Activated B cell treated with CpG ODN at 0.5 μM for 24 hours (primary cell): ENCODE measurements around the gene ALAS1. TPM values are rescaled to one million over a fixed set of nuclear protein-coding genes. Genes with fewer than 3 reads are reported as not detected.
A peak's percentile ranks its signal among the peaks of the same experiment; 100 is the strongest.

Experiments used
- ATAC-seq: fragments of 200-7000 bp; cut with Tn5 transposase; one replicate; pipeline ENCODE4 v1.10.0; 2021; ENCODE audit warnings: low read depth, mild to moderate bottlenecking, moderate library complexity
- CTCF ChIA-PET: fragments of 350-600 bp; sonication (Branson Sonifier 250); formaldehyde crosslinking; loops from one replicate; lab custom pipeline; 2021; ENCODE audit warnings: antibody characterized with exemption; lab: Charles Lee
- POLR2A ChIA-PET: fragments of 350-600 bp; sonication (Branson Sonifier 250); formaldehyde crosslinking; loops from one replicate; lab custom pipeline; 2021; ENCODE audit warnings: antibody characterized with exemption; lab: Charles Lee
- DNase-seq: peaks from one replicate; pipeline ENCODE4 v3.0.0; 2022
- H3K27ac Mint-ChIP-seq: one replicate; pipeline ENCODE4 v1.8.0; 2020; ENCODE audit warnings: mixed read lengths
- H3K27me3 Mint-ChIP-seq: one replicate; pipeline ENCODE4 v1.8.0; 2021; ENCODE audit warnings: mixed read lengths
- H3K36me3 Mint-ChIP-seq: one replicate; pipeline ENCODE4 v1.8.0; 2021; ENCODE audit warnings: low read depth, mixed read lengths
- H3K4me1 Mint-ChIP-seq: one replicate; pipeline ENCODE4 v1.8.0; 2021; ENCODE audit warnings: mixed read lengths
- H3K4me3 Mint-ChIP-seq: one replicate; pipeline ENCODE4 v1.8.0; 2020; ENCODE audit warnings: mild to moderate bottlenecking, mixed read lengths
- H3K9me3 Mint-ChIP-seq: one replicate; pipeline ENCODE4 v1.8.0; 2020; ENCODE audit warnings: mixed read lengths
- intact Hi-C: fragments of 100-400 bp; cut with micrococcal nuclease; formaldehyde crosslinking; loops from one replicate; pipeline ENCODE4 v1.15.1; 2024
- total RNA-seq: library from RNA; stranded (reverse); gene quantifications from 2 replicates; pipeline ENCODE4 v1.2.3, GENCODE V29; 2022
- TF ChIP-seq, protein P1 (sequence below): fragments of 200-600 bp; IDR thresholded peaks from one replicate; pipeline ENCODE4 v1.8.0; 2022; ENCODE audit warnings: antibody characterized with exemption, mild to moderate bottlenecking

The ALAS1 gene
- total RNA-seq, 1 donor from 2014 or later = 27.6 TPM

DNA sequence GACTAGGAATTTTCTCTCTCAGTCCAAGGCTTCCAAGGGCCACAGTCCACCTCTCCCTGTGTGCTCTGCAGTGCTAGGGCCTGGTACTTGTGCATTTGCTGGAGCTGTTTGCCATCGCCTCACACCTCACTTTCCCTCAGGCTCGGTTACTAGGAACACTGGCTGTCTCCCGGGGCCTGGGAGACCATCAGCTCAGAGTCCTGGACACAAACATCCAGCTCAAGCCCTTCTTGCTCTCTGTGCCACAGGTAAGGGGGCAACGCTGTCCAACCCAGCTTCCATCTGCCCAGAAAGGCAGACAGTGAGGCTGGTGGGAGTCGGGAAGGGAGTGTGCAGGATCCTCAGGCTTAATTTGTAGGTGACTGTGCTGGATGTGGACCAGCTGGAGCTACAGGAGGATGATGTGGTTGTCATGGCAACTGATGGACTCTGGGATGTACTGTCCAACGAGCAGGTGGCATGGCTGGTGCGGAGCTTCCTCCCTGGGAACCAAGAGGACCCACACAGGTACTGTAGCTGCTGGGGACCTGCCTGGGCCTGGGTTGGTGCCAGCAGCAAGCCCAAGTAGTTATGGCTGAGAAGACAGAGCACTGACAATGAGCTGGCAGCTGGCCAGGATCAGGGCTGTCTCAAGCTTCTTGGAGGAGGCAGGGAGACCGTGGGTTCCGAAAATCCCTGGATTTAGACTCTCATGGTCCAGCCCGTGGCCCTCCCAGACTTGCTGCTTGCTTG, 51.0 kb downstream of the ALAS1 start:
- no peak for ATAC-seq
- Mint-ChIP-seq H3K9me3 (no peaks in the 10 kb centered on the region), H3K4me1 (peaks cover 63% of the 10 kb centered on the region), H3K36me3 (peaks cover 45% of the 10 kb centered on the region), H3K27ac (peak overlapping the region; percentile 68), H3K27me3 (no peaks in the 10 kb centered on the region), H3K4me3 (no peak overlapping the region)
- CTCF ChIA-PET = interaction anchor here (1.4 kb wide), 1 partner anchor 17 kb away, joined by 5 read pairs; no protein-coding TSS in a partner anchor
- TF ChIP-seq, protein P1, sequence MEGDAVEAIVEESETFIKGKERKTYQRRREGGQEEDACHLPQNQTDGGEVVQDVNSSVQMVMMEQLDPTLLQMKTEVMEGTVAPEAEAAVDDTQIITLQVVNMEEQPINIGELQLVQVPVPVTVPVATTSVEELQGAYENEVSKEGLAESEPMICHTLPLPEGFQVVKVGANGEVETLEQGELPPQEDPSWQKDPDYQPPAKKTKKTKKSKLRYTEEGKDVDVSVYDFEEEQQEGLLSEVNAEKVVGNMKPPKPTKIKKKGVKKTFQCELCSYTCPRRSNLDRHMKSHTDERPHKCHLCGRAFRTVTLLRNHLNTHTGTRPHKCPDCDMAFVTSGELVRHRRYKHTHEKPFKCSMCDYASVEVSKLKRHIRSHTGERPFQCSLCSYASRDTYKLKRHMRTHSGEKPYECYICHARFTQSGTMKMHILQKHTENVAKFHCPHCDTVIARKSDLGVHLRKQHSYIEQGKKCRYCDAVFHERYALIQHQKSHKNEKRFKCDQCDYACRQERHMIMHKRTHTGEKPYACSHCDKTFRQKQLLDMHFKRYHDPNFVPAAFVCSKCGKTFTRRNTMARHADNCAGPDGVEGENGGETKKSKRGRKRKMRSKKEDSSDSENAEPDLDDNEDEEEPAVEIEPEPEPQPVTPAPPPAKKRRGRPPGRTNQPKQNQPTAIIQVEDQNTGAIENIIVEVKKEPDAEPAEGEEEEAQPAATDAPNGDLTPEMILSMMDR = no peak
- no peak for DNase-seq
- POLR2A ChIA-PET = interaction anchor here (0.5 to 2.2 kb wide), 4 partner anchors 10 to 40 kb away, joined by 4 to 9 read pairs (median 8); partner anchors contain the start of genes GLYCTK and TWF2
- intact Hi-C loops = loop anchor here (1.0 kb wide), 1 partner anchor 10 kb away; the partner anchor contains the start of gene TWF2

DNA sequence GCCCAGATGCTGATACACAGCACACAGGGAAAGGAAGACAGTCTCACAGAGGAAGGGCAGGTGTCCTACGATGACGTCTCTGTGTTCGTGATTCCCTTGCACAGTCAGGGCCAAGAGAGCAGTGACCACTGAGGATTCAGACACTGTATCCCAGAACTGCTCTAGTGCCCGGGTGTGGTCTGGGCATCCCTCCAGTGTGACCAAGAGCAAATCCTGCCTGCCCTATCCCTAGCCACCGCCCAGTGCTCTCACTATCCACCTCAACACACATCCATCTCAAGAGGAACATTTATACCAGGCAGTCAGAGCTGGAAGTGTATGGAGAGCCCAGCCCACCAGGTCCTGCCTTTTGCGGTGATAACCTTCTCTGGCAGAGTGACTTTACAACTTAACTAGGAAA, 51.7 kb downstream of the ALAS1 start:
- Mint-ChIP-seq H3K36me3 (peaks cover 52% of the 10 kb centered on the region), H3K4me1 (peaks cover 61% of the 10 kb centered on the region), H3K4me3 (no peak overlapping the region), H3K27me3 (no peaks in the 10 kb centered on the region), H3K27ac (peak overlapping the region; percentile 54), H3K9me3 (no peaks in the 10 kb centered on the region)
- CTCF ChIA-PET = no interaction called here
- POLR2A ChIA-PET = interaction anchor here (0.5 to 2.2 kb wide), 2 partner anchors 24 to 39 kb away, joined by 4 to 9 read pairs; partner anchors contain the start of gene GLYCTK
- intact Hi-C loops = no loop called here
- TF ChIP-seq, protein P1 = no peak
- ATAC-seq (no peak), DNase-seq (no peak)

DNA sequence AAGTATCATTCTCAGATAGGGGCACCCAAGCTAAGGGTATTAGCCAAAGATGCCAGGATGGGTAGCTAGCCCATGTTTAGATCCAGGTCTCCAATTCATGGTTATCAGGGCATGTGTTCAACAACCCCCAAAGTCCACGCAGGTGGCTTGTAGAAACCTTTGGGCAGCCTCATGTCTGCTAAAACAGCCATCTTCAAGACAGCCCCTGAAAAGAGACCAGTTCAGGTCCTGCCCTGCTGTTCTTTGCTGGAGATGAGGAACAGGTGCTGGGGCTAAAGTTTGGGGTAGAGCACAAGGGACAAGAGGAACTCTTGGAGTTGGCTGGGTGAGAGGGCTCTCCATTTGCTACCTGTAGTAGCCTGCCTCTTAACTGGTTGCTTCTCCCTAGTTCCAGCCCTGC, 52.2 kb downstream of the ALAS1 start:
- CTCF ChIA-PET = interaction anchor here (1.2 kb wide), 1 partner anchor 19 kb away, joined by 3 read pairs; no protein-coding TSS in a partner anchor
- H3K27me3 Mint-ChIP-seq = no peaks in the 10 kb centered on the region
- intact Hi-C loops = no loop called here
- peaks cover 55% of the 10 kb centered on the region for H3K36me3 Mint-ChIP-seq
- H3K27ac Mint-ChIP-seq = peak overlapping the region; percentile 54
- DNase-seq = no peak
- ATAC-seq = no peak
- POLR2A ChIA-PET = interaction anchor here (2.2 to 4.3 kb wide), 2 partner anchors 10 to 38 kb away, joined by 9 to 51 read pairs; partner anchors contain the start of genes GLYCTK and TWF2
- H3K9me3 Mint-ChIP-seq = no peaks in the 10 kb centered on the region
- no peak overlapping the region for H3K4me3 Mint-ChIP-seq
- H3K4me1 Mint-ChIP-seq = peaks cover 57% of the 10 kb centered on the region
- TF ChIP-seq, protein P1 = no peak

DNA sequence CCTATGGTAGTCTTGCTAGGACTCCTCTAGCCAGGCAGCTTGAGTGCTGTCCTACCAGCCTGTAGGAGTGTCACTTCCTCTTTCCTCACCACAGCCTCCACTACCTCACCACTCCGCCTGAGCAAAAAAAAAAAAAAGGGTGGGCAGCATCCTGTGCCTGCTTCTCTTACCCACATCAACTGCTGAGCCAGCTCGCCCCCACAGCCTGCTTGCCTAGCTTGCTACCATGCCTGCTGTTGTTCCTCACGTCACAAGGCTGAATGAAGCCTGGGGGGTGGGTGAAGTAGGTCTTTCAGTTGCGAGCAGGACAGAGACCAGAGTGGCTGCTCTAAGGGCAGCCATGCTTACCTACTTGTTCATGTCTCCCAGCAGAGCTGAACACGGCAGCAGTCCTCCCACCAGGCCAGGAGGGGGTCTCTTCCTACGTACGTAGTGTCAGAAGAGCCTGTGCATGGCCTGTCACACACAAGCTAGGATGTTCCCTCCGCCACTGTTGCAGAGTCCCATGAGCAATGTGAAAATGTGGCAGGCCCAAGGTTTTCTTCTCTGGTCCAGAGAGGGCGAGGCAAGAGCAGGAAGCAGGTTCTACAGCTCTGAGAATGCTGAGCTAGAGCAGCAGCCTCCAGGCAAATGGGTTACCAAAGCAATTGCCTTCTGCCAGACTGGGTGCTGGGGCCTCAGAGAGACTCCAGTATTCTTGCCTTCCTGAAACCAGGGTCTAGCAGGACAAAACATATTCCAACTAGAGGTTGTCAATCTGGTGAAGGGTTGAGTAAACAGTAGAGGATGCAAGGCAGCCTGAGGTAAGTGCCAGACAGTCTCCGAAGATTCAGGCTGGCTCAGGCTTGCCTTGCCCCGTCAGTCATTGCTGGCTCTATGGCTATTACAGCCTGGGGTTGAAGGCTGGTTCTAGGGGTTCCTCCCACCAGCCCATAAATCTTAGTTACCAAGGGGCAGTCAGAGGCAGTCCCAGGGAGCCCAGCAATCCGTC, 55.6 kb downstream of the ALAS1 start:
- Mint-ChIP-seq H3K4me3 (peak overlapping the region; percentile 76), H3K36me3 (peaks cover 77% of the 10 kb centered on the region), H3K27ac (peak overlapping the region; percentile 97), H3K4me1 (peaks cover 42% of the 10 kb centered on the region), H3K9me3 (no peaks in the 10 kb centered on the region), H3K27me3 (no peaks in the 10 kb centered on the region)
- ATAC-seq (peak; percentile 96), DNase-seq (peak; percentile 58)
- intact Hi-C loops = loop anchor here (1.0 kb wide), 8 partner anchors 9 to 34 kb away; partner anchors contain the start of genes GLYCTK, TLR9, TWF2 and WDR82
- POLR2A ChIA-PET = interaction anchor here (0.6 to 6.0 kb wide), 18 partner anchors 10 to 311 kb away, joined by 3 to 88 read pairs (median 5); partner anchors contain the start of genes ACY1, GLYCTK, POC1A and TLR9
- CTCF ChIA-PET = interaction anchor here (0.6 to 3.5 kb wide), 12 partner anchors 9 to 1904 kb away, joined by 3 to 32 read pairs (median 5); partner anchors contain the start of genes TLR9 and WDR82
- TF ChIP-seq, protein P1 = no peak
